NCI-H2227 (cell line): ENCODE data around the gene SLC4A7.
"Not testable (repeated sequence)": the region's sequence is repeated elsewhere in the genome, so short reads cannot be mapped to it uniquely, and the experiment has no call there.

Experiments used
- DNase-seq: peaks from one replicate; lab custom pipeline; 2025; ENCODE audit not compliant: unreplicated experiment; lab: John Stamatoyannopoulos, UW

Gene SLC4A7

DNA sequence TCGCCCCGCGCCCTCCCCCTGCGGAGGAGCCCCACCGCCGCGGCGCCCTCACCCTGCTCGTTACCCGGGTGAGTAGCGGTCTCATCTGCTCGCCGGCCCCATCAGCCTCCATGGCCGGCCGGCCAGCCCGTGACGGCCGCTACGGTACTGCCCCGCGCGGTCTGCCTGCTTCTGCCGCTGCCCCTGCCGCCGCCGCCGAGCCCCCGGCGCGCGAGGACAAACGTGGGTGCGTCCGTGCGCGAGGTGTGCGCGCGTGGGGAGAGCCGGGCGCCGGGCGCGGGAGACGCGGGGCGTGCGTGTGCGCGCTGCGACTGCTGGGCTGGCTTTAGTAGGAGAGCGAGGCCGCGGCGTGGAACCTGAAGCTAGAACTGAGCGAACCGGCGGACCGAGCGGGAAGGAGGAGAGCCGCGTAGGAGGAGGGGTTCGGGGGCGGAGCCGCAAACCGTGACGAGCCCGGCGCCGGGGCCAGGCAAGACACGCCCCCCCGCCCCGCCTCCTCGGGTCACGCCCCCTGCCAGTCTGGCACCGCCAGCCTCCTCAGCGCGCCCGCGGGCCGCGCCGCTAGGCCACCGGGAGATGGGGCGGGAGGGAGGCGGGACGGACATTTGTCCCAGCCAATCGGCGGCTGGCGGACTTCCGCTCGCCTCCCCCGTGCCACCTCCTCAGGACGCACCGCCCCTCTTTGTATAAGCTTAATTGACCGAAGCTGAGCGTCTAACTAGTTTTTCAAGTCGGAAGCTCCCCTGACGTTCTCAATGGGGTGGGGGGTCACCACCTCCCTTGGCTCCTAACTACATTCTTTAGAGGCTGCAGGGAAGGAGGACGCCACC lies at the start of gene SLC4A7:
Gene SLC4A7, minus strand, starts transcription at position 370 of the 830 bp plus-strand sequence. Its CDS starts 258 bp downstream, at position 112.
- DNase-seq = peak; percentile 93

DNA sequence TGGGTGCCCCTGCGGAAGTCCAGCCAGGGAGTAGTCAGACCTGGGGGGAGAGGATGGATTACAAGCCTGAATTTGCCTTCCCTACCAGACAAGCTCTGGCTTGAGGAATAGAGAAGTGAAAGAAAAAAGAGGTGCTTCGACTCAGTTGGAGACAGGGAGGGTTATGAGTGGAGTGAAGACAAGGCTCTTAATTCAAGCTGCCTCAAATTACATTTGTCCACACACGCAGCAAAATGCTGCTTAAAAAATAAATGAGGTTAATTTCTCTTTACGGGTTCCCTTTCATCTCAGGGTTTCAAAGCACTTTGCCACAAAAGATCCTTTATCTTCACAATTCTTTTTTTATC lies 49.0 kb upstream of the SLC4A7 start:
- DNase-seq = no peak

- DNase-seq = no peak
Observed at GRCh38 chr3:27532426-27533260, 48.5 kb upstream of the SLC4A7 start.

- DNase-seq = not testable (repeated sequence)
Observed at GRCh38 chr3:27531193-27531751, 47.1 kb upstream of the SLC4A7 start.

GRCh38 chr3:27528791-27529190 lies 44.6 kb upstream of the SLC4A7 start:
- DNase-seq = no peak

DNA sequence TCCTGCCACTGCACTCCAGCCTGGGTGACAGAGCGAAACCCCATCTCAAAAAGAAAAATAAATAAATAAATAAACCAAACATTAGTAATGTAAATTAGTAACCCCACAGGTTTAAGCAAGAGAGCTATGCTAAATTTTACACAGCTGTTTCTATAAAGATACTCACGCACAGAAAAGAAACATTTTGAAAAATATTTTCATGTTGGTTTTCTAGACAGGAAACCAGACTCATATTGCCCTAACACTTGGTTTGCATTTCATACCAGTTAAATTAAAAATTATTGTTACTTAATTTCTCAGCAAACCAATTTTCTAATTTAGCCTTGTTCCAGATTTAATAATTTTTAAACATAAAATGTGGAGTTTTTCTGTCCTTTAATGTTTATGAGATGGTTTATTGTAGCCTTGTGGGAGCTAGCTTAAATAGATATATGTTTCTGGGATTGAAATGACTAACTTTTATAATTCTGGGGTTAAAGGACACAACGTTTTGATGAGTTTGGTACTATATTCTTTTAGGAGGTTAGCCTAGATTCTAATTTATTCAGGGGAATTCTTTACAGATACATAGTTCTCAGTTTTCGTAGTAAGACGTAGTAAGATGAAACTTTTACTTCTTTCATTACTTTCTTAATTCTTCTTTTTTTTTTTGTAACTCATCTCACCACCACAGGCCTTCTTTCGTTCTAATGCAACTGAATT lies 42.6 kb upstream of the SLC4A7 start:
- DNase-seq = no peak

- DNase-seq = no peak
Observed at GRCh38 chr3:27521872-27522265, 37.7 kb upstream of the SLC4A7 start.

DNA sequence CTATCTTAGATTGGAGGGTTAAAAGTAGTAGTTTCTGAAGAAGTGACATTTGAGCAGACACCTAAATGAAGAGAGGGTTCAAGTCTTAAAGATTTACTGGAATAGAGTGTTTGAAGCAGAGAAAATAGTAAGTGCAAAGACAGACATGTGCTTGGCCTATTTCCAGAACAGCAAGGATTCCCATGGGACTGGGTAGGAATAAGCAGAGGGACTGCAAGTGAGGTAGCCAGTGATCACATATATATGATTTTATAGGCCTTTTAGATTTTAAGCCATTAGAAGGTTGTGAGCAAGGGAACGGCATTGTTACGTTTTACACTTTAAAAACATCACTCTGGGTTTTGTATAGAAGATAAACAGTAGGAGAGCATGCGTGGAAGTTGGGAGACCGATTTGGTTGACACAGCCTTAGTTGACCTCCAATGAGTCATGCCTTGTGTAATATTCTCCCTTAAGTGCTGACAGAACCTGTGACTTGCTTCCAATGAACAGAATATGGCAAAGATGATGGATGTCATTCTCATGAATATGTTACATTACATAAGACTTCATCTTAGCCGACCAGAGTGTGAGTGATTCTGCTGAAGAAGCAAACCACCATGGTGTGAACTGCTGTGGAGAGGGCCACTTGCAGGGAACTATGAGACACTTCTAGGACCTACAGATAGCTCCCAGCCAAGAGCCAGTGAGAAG lies 37.1 kb upstream of the SLC4A7 start:
- DNase-seq = no peak

- no peak for DNase-seq
Observed at GRCh38 chr3:27511724-27512422, 27.7 kb upstream of the SLC4A7 start.

DNA sequence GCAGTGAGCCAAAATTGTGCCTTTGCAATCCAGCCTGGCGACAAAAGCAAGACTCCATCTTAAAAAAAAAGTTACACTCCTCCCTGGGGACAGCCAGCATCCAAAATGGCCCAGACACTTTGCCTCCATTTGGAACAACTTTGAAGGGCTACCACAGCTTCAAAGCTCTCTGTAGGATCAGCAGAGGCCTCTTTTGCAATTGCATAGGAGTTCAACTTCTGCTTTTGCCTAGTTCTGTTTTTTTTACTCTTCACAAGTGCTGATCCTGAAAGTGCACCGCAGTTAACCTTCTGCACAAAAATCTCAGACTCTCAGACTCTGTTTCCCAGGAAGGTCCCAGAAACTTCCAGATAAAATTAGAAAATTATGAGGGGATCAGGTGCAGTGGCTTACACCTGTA lies 25.2 kb upstream of the SLC4A7 start:
- DNase-seq = no peak

DNA sequence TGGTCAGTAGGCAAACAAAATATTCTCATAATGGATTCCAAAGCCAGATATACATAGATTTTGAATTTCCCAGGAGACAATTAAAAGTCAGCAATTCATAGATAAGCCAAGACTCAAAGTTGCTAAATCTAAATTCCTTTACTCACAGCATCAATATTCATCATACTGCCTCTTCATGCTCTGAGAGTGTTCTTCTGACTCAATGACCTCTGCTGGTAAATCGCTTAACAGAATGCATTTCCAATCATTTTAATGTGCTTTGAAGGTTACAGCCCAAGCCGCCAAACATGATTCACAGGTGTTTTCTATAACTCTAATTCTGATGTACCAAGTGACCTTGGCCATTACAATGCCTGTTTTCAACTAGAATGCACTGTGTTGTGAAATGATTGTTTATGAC lies 24.2 kb upstream of the SLC4A7 start:
- no peak for DNase-seq

GRCh38 chr3:27507515-27508266 lies 23.5 kb upstream of the SLC4A7 start:
- DNase-seq = no peak

- no peak for DNase-seq
Observed at GRCh38 chr3:27507111-27507510, 22.9 kb upstream of the SLC4A7 start.

DNA sequence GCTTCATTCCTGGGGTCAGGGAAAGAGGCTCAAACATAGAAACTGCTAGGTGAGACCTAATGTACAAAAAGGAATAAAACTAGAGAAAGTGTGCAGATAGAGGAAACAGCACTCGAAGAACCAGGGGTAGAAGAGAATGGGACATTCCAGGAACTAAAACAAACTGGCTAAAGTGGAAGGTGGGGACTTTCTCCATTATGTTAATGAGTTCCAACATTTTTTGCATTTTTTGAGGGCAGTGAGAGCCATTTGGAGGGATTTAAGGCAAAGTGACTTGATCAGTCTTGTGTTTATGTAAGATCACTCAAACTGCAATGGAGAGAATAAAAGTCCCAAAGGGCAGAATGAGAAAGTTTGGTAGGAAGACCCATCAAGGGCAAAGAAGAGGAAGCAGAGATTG lies 20.6 kb upstream of the SLC4A7 start:
- no peak for DNase-seq

GRCh38 chr3:27503526-27503925 lies 19.3 kb upstream of the SLC4A7 start:
- no peak for DNase-seq

DNA sequence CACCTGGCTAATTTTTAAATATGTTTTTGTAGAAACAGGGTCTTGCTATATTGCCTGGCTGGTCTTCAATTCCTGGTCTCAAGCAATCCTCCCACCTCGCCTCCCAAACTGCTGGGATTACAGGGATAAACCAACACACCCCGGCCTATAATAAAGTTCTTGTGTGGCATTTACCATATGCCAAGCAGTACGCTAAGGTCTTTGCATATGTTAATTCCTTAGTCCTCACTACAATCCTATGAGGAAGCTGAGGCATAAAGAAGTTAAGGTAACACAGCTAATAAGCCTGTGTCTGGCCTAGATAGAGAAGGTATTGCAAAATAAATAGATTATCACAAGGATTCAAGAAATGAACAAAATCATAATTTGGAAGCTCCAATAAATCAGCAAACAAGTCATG lies 17.6 kb upstream of the SLC4A7 start:
- DNase-seq = no peak

- no peak for DNase-seq
Observed at GRCh38 chr3:27500986-27501385, 16.8 kb upstream of the SLC4A7 start.

- no peak for DNase-seq
Observed at GRCh38 chr3:27500035-27500434, 15.9 kb upstream of the SLC4A7 start.

GRCh38 chr3:27494784-27495183 lies 10.6 kb upstream of the SLC4A7 start:
- no peak for DNase-seq
